Fibroblast of lung (primary cell): Measurements from ENCODE around the gene OVOL2. TPM values are rescaled to one million over a fixed set of nuclear protein-coding genes. Genes with fewer than 3 reads are reported as not detected.
A peak's percentile ranks its signal among the peaks of the same experiment; 100 is the strongest.

Experiments used
- DNase-seq, 2 donors: peaks; one replicate each; pipeline versions ENCODE4 v3.0.0 to v3.0.0-alpha.2; 2010; ENCODE audit warnings: low read depth in 2 of 2
- H2AFZ ChIP-seq: 2 replicates; pipeline ENCODE4 v1.5.1; 2012; ENCODE audit warnings: low read length, control low read depth, inconsistent platforms
- H3K27ac ChIP-seq: 2 replicates; pipeline ENCODE4 v1.5.1; 2011; ENCODE audit warnings: low read length, control low read depth; ENCODE audit not compliant: insufficient read depth
- H3K27me3 ChIP-seq: 2 replicates; pipeline ENCODE4 v1.5.1; 2011; ENCODE audit warnings: mild to moderate bottlenecking, low read length; ENCODE audit not compliant: control insufficient read depth, insufficient read depth
- H3K36me3 ChIP-seq: 2 replicates; pipeline ENCODE4 v1.5.1; 2011; ENCODE audit warnings: low read length; ENCODE audit not compliant: control insufficient read depth, insufficient read depth
- H3K4me1 ChIP-seq: 2 replicates; pipeline ENCODE4 v1.5.1; 2011; ENCODE audit warnings: low read length; ENCODE audit not compliant: control insufficient read depth, insufficient read depth; ENCODE audit errors: extremely low read depth
- H3K4me2 ChIP-seq: 2 replicates; pipeline ENCODE4 v1.5.1; 2011; ENCODE audit warnings: low read length, control low read depth; ENCODE audit not compliant: insufficient read depth; ENCODE audit errors: extremely low read depth
- H3K4me3 ChIP-seq, 4 experiments: fragments of 200-600 bp in 1 of 4; sonication (generic) in 1 of 4; replicated peaks in 1 of 4; 2 replicates each; pipeline ENCODE4 v1.5.1; 2011 to 2016; ENCODE audit warnings: low read length in 4 of 4, low read depth in 3 of 4, mild to moderate bottlenecking in 3 of 4, control low read depth in 2 of 4, inconsistent platforms in 1 of 4, mixed read lengths in 1 of 4; ENCODE audit not compliant: insufficient read depth in 1 of 4; ENCODE audit errors: control extremely low read depth in 1 of 4
- H3K79me2 ChIP-seq: 2 replicates; pipeline ENCODE4 v1.5.1; 2012; ENCODE audit warnings: mild to moderate bottlenecking, low read length, inconsistent platforms; ENCODE audit not compliant: control insufficient read depth, insufficient read depth
- H3K9ac ChIP-seq: 2 replicates; pipeline ENCODE4 v1.5.1; 2011; ENCODE audit warnings: mild to moderate bottlenecking, low read length, control low read depth; ENCODE audit not compliant: insufficient read depth
- H3K9me3 ChIP-seq: 2 replicates; pipeline ENCODE4 v1.5.1; 2012; ENCODE audit warnings: low read depth, low read length; ENCODE audit not compliant: control insufficient read depth, insufficient read depth
- H4K20me1 ChIP-seq: 2 replicates; pipeline ENCODE4 v1.5.1; 2011; ENCODE audit warnings: low read length; ENCODE audit not compliant: control insufficient read depth, insufficient read depth; ENCODE audit errors: extremely low read depth
- EZH2 ChIP-seq: IDR thresholded peaks from 2 replicates; pipeline ENCODE4 v1.5.1; 2012; ENCODE audit warnings: low read length, control low read depth, mild to moderate bottlenecking; ENCODE audit errors: missing control alignments
- polyA plus RNA-seq, 2 donors: library from polyadenylated mRNA; depleted of rRNA in 1 of 2; stranded (reverse) in 1 of 2; unstranded in 1 of 2; fragments of >200 nt; gene quantifications; 2 replicates each; pipeline ENCODE4 v1.2.1, GENCODE V29; 2011 to 2012; ENCODE audit warnings: missing spikeins in 1 of 2
- total RNA-seq: library from RNA; depleted of rRNA; stranded (reverse); fragments of >200 nt; gene quantifications from 2 replicates; pipeline ENCODE4 v1.2.1, GENCODE V29; 2014
- TF ChIP-seq, protein P1 (sequence below), 2 donors: IDR thresholded peaks in 1 of 2; conservative IDR thresholded peaks in 1 of 2; 1 replicate in 1 of 2; 2 replicates in 1 of 2; pipeline ENCODE4 v1.5.1; 2011 to 2012; ENCODE audit warnings: low read length in 2 of 2, control low read depth in 1 of 2, inconsistent platforms in 1 of 2, low read depth in 1 of 2, mild to moderate bottlenecking in 1 of 2

OVOL2 gene
- total and polyA plus RNA-seq, 2 donors (not counting 1 experiment from before 2014, with no cell fraction given), result not detected

DNA sequence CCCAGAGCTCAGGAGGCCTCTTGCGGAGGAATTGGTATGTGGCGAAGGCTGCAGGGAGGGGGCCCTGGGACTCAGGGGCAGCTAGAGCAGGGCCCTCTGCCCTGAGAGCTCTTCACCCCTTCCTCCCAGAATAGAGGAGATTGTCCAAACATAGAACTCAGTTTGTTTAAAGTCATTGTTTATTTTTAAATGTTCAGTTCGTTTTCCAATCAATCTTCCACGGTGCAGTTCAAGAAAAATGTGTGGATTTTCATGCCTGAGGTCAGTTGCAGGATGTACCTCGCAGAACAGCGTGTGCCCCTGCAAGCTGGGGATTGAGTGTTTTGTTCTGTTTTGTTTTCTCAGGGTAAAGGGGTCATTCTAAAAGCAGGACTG, 51.7 kb downstream of the OVOL2 start:
- no peak overlapping the region for H3K4me2 ChIP-seq
- H3K27me3 ChIP-seq, result no peaks in the 10 kb centered on the region
- no peak overlapping the region for H3K4me3 ChIP-seq
- H3K36me3 ChIP-seq, result no peaks in the 10 kb centered on the region
- no peaks in the 10 kb centered on the region for H3K9me3 ChIP-seq
- H3K4me1 ChIP-seq, result peaks cover 2% of the 10 kb centered on the region
- H2AFZ ChIP-seq, result no peak overlapping the region
- H3K79me2 ChIP-seq, result no peaks in the 10 kb centered on the region
- H3K9ac ChIP-seq, result no peak overlapping the region
- no peak for TF ChIP-seq EZH2
- TF ChIP-seq, protein P1, sequence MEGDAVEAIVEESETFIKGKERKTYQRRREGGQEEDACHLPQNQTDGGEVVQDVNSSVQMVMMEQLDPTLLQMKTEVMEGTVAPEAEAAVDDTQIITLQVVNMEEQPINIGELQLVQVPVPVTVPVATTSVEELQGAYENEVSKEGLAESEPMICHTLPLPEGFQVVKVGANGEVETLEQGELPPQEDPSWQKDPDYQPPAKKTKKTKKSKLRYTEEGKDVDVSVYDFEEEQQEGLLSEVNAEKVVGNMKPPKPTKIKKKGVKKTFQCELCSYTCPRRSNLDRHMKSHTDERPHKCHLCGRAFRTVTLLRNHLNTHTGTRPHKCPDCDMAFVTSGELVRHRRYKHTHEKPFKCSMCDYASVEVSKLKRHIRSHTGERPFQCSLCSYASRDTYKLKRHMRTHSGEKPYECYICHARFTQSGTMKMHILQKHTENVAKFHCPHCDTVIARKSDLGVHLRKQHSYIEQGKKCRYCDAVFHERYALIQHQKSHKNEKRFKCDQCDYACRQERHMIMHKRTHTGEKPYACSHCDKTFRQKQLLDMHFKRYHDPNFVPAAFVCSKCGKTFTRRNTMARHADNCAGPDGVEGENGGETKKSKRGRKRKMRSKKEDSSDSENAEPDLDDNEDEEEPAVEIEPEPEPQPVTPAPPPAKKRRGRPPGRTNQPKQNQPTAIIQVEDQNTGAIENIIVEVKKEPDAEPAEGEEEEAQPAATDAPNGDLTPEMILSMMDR (conservative IDR thresholded peaks at IDR 0.05 in 1 of 2, IDR thresholded peaks at IDR 0.05 in 1 of 2; ENCODE audit: low read depth in 1 of 2, low read length in 2 of 2), result no peak
- no peaks in the 10 kb centered on the region for H4K20me1 ChIP-seq
- DNase-seq, result peak in 1 of 2 donors; percentile 76
- H3K27ac ChIP-seq, result no peak overlapping the region

DNA sequence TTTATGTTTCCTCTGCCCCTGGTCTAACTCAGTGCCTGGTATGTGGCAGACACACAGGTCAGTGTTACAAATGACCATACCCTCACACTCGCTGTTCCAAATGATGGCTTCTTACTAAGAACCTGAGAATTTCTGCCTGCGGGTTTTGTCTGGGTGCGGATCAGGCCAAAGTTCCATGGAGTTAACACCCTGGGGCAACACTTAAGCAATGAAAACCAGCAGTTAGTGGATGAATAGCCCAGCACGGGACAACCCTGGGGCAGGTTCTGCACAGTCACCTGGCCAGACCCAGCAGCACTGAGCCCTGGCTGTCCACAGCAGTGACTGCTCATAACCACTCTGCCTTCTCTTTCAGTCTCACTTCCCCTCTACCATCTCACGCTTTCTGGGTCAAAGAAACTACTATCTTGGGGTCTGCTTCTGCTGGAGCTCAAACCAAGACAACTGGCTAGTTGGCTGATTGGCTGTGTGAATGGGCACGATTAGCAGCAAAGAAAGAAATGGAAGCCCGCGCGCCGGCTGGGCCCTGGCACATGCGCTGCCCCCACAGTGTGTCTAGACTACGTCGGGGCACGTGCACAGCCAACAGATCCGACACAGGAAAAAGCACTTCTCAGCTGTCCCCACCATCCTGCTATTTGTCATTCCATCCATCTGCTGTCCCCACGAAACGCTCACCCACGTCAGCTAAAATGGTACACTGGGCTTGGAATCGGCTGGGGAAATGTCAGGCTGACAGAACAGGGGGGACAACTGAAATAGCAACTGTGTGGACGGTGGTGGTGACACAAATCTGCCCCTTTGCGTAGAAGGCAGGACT, 52.3 kb downstream of the OVOL2 start:
- Histone ChIP-seq H3K79me2 (no peaks in the 10 kb centered on the region), H3K4me3 (no peak overlapping the region), H3K4me2 (no peak overlapping the region), H3K27ac (no peak overlapping the region), H3K9me3 (no peaks in the 10 kb centered on the region), H3K27me3 (no peaks in the 10 kb centered on the region), H3K9ac (no peak overlapping the region), H3K36me3 (no peaks in the 10 kb centered on the region), H2AFZ (no peak overlapping the region), H4K20me1 (no peaks in the 10 kb centered on the region), H3K4me1 (peaks cover 2% of the 10 kb centered on the region)
- DNase-seq, result no peak
- TF ChIP-seq EZH2, result no peak
- TF ChIP-seq, protein P1 (conservative IDR thresholded peaks at IDR 0.05 in 1 of 2, IDR thresholded peaks at IDR 0.05 in 1 of 2; ENCODE audit: low read depth in 1 of 2, low read length in 2 of 2), result no peak

DNA sequence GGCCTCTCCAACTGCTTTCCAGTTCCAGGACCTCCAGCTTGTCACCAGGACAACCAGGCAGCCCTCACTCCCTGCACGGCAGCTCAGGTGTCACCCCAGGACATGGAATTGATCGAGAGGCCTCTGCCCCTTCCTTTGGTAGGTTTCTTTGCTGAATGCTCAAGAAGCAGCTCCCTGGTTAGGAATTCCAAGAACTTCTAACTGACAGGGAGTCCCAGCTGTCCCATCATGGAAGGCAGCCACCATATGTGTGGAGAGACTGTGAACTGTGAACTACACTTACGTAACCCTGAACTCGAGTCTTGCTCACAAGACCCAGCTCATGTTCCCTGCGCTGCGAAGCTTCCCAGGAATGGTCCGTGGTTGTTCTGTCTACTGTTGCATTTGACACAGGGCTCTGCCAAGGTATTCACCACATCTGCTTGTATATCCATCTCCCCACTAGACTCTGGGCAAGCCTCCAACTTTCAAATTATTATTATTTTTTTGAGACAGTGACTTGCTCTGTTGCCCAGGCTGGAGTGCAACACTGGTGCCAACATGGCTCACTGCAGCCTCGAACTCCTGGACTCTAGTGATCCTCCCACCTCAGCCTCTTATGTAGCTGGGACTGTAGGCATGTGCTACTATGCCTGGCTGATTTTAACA, 53.2 kb downstream of the OVOL2 start:
- Histone ChIP-seq H2AFZ (no peak overlapping the region), H3K9ac (no peak overlapping the region), H3K79me2 (no peaks in the 10 kb centered on the region), H4K20me1 (no peaks in the 10 kb centered on the region), H3K9me3 (no peaks in the 10 kb centered on the region), H3K4me2 (no peak overlapping the region), H3K4me3 (no peak overlapping the region), H3K27me3 (no peaks in the 10 kb centered on the region), H3K27ac (no peak overlapping the region), H3K36me3 (no peaks in the 10 kb centered on the region), H3K4me1 (peaks cover 2% of the 10 kb centered on the region)
- TF ChIP-seq, protein P1 (conservative IDR thresholded peaks at IDR 0.05 in 1 of 2, IDR thresholded peaks at IDR 0.05 in 1 of 2; ENCODE audit: low read depth in 1 of 2, low read length in 2 of 2), result no peak
- no peak for TF ChIP-seq EZH2
- DNase-seq, result peak; percentile 25 to 85
